Stimulated activated CD8-positive, alpha-beta memory T cell treated with anti-CD3 and anti-CD28 coated beads, Interleukin-15, amount 100 ng/mL, for 1 hour (primary cell): ENCODE data around the gene C6orf89.
"Not testable (repeated sequence)": the region's sequence is repeated elsewhere in the genome, so short reads cannot be mapped to it uniquely, and the experiment has no call there.

Experiments
- DNase-seq: peaks from one replicate; pipeline ENCODE4 v3.0.0-alpha.2; 2020; ENCODE audit warnings: low read depth

The C6orf89 gene

GRCh38 chr6:36888115-36888643 lies 2.4 kb downstream of the C6orf89 start:
- DNase-seq = no peak

DNA sequence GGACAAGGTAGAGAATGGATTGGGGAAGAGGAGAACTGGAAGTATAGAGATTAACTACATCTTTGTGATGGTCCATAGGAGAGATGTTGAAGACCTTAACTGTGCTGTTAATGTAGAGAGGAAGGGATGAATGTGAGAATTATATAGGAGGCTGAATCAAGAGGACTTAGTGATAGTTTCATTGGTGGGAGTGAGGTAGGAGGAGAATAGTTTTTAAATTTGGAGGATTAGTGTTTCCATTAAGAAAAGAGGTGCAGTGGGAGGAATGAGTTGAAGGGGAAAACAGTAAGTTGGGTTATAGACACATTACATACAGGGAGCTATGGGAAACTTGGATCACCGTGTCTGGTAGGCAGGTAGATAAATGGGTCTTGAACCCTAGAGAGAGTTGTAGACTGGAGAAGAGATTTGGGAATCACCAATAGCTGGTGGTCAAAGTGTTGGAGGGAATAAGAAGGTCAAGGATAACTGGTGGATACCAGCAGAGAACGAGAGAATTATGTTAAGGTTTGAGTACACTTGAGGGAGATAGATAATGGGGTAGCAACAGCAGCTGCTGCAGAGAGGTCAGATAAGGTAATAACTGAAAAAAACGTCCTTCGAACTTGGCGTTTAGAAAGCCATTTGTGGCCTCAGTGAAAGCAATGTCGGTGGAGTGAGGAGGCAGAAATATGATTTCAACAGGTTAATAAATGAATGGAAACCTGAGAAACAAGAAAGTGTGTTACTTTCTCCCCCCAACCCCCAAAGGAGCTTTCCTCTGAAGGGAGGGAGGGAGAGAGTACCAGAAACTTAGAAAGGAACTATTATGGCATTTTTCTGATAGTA lies 3.1 kb downstream of the C6orf89 start:
- DNase-seq = no peak

DNA sequence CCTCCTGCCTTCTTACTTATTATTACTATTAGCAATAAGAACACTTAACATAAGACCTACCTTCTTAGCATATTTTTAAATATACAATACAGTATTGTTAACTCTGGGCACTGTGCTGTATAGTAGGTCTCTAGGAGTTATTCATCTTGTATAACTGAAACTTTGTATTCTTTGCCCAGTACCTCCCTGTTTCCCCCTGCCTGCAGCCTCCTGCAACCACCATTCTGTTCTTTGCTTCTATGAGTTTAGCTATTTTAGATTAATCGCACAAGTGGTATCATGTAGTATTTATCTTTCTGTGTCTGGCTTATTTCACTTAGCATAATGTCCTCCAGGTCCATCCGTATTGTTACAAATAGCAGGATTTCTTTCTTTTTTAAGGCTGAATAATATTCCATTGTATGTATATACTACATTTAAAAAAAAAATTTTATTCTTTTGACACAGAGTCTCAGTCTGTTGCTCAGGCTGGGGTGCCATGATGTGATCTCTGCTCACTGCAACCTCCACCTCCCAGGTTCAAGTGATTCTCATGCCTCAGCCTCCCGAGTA lies 4.4 kb downstream of the C6orf89 start:
- no peak for DNase-seq

- not testable (repeated sequence) for DNase-seq
Measured at GRCh38 chr6:36891153-36891552, 5.4 kb downstream of the C6orf89 start.

DNA sequence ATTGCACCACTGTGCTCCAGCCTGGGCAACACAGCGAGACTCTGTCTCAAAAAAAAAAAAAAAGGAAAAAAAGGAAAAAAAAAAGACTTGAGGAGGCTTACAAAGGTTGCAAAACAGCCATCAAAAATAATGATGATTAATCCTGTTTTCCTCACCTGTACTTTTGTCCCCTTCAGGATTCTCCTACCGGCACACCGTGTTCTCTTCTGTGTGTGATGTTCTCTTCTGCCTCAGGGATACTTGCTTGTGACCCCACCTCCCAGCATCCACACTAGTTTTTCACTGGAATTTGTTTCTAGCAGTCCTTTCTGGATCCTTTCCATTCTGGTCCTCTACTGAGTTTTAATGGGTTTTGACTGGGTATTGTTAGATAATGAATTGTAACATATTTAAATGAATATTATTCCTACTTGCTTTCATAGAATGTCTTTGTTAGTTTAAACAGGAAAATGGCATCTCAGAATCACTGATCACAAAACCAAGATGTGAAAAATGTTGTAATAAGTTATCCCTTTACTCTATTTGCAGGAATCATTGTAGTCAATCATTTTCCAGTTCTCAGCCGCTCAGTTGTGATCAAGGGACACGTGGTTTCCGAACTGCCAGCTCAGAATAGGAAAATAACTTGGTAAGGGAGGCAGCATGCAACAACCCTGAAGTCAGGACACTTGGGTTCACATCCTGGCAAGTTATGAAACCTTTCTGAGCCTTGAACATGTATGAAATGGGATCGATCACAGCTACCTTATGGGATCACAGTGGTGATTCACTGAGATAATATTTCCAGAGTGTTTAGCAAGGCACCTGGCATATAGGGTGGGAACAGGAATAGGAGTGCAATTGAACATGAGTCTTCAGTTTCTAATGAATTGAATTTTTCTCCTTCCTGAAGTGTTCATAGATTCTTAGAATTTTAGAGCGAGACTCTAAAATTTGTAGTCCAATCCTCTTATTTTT lies 8.5 kb downstream of the C6orf89 start:
- DNase-seq = no peak

GRCh38 chr6:36897609-36898008 lies 11.9 kb downstream of the C6orf89 start:
- no peak for DNase-seq

DNA sequence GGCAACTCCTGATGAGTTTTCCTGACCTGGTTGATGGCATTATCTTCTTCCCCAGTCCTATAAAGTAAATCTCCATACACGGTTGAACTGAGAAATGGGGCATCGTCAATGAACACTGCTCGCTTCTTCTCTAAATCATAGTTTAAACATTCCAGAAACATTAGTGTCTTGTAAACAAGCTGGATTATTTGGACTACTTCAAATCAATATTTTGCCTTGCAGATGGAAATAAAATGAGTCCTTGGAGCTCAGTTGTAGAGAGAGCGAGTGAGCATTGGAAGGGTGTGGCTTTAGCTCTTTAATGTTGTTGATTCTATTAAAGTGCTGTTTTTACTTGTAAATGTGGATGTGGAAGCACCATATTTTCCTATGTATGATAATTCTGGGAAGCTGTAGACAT lies 18.4 kb downstream of the C6orf89 start:
- DNase-seq = no peak

- no peak for DNase-seq
Measured at GRCh38 chr6:36904851-36905393, 19.2 kb downstream of the C6orf89 start.

DNA sequence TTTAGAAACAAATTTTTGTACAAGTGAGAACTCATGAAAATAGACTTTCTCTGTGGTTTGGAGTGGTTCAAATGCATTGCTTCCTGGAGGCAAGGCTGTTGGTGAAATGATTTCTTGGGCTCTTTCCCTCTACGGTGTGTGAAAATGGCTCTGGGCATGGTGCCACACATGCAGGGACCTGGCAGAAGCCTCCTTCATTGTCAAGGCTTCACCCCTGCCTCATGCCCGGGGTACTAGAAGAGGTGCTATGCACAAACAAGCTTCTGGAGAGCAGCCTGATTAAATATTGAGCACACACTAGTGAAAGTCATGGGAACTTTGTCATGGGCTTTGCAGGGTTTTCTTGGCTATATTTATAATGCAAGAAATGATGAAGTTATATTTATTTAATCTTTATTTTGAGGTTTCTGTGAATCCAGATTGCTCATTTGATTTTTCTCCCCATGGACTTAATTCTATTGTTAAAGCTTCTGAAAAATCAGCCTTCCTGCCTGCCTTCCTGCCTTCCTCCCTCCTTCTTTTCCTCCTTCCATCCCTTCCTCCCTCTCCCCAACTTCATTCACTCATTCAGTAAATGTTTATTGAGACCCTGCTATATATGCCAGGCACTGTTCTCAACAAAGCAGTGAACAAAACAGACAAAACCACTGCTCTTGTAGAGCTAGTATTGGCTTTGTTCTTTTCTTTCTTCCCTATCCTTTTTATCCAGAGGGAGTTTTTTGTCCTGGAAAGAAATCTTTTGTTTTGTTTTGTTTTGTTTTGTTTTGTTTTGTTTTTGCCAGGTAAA lies 21.0 kb downstream of the C6orf89 start:
- DNase-seq = no peak

GRCh38 chr6:36907781-36908180 lies 22.0 kb downstream of the C6orf89 start:
- DNase-seq = no peak

- no peak for DNase-seq
Measured at GRCh38 chr6:36908747-36909146, 23.0 kb downstream of the C6orf89 start.

DNA sequence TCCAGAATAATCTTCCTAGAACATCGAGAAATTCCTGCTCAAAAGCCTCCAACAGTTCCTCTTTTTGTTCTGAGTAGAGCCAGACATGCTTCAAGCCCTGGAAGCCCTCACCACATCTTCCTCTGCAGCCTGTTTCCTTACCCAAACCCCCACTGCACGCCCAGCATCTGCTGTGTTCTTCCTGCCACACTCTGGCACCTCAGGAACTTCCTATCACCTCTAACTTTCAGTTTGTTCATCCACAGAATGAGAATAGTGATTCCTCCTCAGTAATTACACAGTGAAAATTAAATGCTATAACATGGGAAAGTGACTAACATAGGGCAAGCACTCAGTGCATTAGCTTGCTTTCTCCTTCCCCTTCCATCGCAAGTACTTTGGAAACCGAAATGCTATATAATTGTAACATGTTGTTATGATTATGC lies 26.3 kb downstream of the C6orf89 start:
- no peak for DNase-seq

- peak; percentile 35 for DNase-seq
Measured at GRCh38 chr6:36912586-36912985, 26.8 kb downstream of the C6orf89 start.

DNA sequence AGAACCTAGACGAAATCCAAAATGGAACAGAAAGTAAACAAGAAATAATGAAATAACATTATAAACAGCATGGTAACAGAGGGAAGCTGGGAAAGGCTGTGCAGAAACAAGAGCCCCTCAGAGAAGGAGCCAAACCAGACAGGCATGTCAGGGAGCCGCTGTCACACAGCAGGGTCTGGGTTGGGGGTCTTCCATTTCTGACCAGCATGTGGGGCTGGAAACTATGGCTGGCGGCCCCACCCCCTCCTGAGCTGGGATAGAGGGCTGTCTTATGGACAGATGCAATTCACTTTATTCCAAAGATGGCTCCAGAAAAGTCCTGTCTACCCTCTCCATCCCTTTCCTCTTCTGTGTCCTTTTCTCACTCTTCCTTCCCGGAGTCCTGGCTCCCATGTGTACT lies 27.3 kb downstream of the C6orf89 start:
- no peak for DNase-seq

GRCh38 chr6:36914227-36914794 lies 28.6 kb downstream of the C6orf89 start:
- no peak for DNase-seq

GRCh38 chr6:36915599-36915998 lies 29.8 kb downstream of the C6orf89 start:
- no peak for DNase-seq

DNA sequence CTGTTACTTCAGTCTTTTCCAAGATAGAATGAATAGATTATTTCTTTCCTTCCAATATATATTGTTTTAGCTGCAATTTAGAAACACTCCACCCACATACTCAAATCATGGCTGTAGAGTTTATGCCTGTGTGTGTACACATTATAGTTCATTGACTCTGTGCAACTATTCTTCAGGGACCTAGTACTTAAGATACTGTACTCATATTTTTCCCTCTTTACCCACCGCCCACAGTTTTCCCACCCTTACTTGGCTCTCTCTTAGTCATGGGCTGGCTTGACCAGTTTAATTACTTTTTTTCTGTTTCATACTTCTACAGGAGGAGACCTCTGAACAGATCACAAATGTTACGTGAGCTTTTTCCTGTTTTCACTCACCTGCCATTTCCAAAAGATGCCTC lies 30.4 kb downstream of the C6orf89 start:
- DNase-seq = no peak

DNA sequence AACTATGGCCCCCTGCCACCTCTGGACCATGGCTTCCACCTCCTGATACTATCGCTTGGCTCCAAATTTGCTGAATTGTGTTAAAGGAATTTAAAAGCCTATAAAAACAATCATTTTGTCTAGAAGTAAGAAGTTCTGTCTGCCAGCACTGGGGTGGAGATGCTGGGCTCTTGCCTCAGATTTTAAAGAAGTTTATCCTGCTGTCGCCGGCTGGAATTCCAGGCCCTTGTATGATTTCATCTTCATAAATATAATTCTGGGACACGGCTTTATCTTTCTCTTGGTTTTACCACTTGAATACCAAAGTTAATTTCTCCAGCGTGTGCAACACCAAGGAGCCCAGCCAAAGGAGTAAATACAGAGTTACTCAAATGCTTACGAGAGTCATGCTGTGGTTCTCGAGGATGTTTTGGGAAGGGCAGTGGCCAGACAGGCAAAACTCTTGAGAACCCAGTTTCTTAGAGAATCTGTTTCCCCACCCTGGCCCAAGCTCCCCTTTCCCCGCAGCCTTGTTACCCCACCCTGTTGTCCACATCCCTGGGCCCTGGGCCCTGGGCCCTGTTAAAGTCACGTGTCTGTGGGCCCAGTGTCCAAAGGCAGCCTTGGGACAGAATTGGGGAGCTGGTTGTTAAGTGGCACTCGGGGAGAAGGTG lies 31.9 kb downstream of the C6orf89 start:
- DNase-seq = no peak

DNA sequence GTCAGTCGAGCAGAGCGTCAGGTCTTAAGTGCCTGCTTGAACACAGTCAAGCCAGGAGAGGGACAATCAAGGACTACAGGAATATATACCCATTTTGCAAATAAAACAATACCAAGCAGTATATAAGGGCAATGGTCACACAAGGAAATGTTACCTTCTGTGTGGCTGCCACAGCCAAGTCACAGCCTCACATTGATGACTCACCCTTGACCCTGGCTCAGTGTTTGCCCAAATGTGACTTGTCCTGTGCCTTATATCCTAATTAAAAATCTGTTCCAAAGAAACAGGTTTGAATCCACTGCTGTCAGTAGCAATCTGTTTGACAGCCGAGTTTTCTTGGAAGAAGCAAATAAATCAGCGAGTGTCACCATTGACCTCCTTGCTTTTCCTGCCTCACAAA lies 34.3 kb downstream of the C6orf89 start:
- no peak for DNase-seq

DNA sequence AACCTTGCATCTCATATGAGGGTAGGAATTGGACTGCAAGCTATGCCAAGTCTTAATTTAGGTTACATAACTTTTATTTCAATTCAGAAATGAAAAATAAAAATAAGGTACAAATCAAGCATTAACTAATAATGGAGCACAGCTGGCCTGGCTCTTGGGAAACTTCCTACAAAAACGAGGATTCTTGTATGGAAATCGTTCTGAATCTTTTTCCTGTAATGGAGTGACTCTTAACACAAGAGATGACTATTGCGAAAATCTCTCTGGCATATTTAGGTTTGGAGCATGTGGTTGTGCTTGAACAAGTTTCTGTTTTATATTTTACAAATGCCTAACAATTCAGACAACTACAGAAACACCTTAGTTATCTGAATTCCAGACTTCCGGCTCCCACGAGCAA lies 34.8 kb downstream of the C6orf89 start:
- no peak for DNase-seq
